Measurements from ENCODE around the gene LHX3.

LHX3 gene

DNA sequence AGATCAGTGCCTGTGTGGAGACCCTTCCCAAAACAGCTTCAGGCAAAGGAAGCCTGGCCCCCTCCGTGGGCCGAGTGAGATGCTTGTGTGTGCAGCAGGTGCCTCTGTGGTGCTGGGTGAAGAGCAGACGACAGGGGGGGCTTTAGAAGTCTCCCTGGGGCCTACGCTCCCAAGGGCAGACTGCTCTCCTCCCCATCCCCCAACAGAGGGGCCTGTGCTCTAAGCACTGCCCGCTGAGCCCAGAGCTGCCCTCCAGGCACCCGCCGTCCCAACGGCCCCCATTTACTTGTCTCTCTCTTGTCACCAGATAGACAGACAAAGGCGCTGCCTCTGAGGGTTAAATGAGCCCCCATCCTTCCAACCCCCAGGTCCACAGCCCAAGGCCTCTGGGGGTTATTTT is 2.7 kb upstream of the LHX3 start:
- no peak for DNase-seq (ENCODE audit: low spot score)

DNA sequence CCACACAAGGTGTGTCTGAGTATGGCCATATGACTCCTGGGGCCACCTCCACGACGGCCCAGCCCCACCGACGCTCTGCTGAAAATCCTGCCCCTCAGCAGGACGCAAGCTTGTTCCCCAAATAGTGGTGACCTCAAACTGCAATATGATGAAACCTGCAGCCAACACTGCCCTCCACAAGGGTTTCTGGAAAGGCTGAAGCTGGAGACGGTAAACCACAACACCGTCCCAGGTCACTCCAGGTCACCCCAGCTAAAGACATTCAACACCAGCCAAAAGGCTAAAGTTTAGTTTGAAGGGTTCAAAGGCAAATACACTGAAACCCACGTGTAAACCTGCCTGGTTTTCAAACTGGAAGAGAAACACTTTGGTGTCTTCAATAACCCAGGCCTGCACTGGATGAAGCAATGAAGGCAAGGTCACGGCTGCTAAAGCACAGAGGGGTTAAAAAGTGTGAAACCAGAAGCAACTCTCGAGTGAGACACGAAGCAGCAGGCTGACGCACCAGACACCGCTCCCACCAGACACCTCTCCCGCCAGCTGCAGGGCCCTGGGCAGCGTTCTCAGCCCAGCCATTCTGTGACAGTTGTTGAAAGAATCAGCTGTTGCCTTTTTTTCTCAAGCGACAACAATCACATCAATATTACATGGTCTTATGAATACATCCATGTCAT is 1.8 kb upstream of the LHX3 start:
- no peak for DNase-seq (ENCODE audit: low spot score)

DNA sequence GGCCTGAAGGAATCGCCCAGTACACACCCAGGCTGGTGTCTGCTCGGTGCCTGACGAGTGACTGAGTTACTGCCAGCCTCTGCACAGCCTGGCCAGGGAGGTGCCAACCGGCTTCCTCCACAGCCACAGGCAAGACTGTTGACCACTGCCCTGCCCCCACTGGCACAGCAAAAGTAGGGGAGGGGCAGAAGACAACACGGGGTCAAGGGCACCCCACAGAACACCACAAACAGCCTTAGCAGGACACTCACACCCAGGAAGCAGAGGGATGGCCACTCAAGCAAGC is 722 bp upstream of the LHX3 start:
- no peak for DNase-seq (ENCODE audit: low spot score)

DNA sequence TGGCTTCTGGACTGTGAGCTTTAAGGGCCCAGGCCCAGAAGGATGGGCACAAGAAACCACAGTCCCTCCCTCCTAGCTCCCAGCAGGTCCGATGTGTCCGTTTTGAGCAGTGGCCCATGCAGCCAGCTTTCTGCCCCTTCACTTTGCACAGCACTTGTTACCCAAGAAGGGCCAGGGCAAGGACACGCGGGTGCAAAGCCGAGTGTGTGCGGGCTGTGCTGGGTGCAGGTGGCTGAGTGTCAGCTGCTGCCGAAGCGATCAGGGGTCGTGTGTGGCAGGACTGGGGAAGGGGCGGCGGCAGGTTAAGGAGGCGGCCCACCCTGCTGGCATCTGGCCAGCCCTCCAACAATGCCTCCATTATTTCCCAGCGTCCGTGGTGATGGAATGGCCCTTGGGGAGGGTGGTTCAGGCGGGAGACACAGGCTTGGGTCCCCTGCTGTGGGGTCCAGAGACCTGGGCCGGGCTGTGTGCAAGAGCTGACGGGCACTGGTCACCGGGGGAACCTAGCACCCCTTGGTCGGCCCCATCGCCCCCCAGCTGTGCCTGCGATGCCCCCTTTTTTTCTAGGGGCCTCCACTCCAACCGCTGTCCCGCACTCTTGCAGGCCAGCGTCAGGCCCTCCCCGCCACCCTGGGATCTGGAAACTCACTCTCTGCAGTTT is 653 bp downstream of the LHX3 start:
- no peak for DNase-seq (ENCODE audit: low spot score)

DNA sequence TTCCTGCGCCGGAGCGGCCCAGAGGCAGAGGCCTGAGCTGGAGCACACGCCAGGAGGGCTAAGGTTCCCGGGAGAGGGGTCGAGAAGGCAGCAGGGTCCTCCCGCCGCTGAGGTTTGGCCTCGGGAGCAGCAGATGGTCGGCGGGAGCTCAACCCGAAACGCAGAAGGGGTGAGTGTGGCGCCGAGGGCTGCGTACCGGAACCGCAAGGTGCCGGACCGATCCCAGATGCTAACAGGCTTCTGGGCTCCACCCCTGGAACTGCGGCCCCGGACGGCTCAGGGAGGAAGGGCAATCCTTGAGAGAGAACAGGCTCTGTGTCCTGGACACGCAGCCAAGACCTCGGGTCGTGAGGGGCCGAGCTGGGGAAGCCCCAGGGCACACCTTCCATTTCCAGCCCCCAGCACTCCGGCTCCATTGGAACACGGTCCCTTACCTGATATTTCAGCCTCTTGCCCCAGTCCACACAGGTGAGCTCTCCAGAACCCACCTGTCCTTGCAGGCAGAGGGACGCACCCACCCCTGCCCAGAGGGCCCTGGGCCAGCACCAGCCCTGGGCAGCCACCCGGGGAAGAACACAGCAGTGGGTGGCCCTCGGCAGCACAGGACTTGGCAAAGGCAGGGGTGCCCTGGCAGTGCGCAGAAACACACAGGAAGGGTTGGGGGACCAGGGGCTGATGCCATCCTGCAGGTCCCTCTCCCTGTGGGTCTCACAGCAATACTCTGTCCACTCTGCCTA is 1.4 kb downstream of the LHX3 start:
- DNase-seq (ENCODE audit: low spot score): no peak

DNA sequence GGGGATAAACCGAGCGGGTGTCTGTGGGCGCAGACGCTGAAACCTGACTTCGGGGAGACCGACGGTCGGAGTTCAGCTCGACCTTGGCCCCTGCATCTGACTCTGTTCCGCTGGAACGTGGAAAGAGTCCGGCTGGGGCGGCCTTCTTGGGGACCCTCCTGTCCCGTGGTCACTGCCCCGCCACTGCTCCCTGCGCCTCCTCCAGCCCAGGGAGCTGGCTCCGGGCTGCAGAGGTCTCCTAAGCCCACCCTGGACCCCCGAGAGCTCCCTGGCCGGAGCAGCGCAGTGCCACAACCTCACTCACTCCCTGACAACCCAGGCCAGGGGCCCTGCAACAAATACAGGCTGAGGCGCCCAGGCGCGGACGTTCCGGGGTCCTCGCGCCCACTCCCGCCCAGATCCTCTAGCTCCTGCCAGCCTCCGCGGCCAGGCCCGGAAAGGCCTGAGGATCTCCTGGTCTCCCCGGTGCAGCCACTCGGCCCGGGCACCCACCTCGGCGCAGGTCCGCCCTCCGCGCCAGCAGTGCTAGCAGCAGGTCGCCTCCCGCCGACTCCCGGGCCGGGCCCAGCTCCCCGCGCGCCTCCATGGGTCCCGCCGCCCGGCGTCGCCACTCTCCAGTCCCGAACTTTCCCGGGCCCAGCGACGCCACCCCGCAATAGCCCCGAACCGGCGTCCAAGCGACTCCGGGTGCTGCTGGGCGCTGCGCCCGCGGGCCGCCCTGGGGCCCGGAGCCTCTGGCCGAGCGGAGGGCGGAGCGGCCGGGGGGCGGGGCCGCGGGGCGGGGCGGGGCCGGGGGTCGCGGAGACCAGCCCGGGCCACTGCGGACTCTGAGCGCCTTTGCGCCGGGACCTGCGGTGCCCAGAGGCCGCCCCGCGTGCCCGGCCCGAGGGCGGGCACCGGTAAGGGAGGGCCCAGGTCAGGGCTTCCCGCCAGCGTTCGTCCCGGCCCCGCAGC is 2.2 kb downstream of the LHX3 start:
- DNase-seq (ENCODE audit: low spot score): no peak

DNA sequence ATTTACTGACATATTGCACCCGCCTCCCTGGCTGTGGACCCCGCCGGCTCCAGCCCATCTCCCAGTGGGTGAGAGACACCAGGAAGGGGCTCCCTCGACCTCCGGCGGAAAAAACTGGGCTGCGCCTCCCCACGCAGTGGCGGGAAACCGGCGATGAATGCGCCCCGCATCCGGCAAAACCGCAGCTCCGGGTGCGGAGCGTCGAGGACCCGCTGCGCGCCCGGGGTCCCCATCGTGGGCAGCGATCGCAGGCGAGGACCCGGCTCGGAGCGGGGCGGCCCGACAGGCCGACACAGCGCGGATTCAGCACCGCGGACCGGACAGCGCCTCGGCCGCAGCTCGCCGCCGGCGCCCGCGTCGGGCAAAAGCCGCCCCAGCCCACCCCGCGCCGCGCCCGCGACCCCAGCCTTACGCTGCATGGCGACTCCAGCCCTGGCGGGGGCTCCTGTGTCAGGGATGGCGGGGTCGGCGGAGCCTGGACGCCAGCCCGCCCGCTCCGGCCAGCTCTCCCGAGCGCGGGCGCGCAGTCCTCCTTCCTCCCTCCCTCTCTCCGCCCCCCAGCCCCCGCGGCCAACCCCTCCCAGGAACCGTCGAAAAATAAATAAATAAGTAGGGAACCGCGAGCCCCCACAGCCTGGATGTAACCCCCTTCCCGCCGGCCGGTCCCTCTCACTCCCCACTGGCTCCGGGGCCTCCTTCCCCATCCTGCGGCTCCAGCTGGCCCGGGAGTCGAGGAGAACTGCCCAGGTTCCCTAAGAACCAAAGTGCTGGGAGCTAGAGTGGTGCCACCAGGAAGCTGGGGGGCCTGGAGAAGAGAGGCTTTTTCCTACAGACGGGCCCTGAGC is 3.1 kb downstream of the LHX3 start:
- no peak for DNase-seq (ENCODE audit: low spot score)

DNA sequence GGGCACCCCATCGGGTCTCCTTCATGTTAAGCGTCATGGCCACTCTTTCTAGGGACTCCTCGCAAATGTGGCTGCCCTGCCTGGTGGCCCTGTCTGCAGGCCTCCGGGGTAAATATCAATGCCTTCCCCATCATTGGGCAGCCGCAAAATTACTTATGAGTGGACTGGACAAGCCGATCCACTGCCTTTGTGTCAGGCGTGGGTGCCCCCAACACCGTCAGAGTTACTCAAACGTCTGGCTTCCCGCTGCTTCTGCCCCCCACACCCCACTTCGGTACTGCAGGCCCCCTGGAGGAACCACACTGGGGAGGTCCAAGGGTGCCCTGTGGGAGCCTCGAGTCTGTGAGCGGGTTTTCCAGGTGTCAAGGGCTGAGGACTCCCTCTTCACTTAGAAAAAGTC is 3.8 kb downstream of the LHX3 start:
- DNase-seq (ENCODE audit: low spot score): no peak

DNA sequence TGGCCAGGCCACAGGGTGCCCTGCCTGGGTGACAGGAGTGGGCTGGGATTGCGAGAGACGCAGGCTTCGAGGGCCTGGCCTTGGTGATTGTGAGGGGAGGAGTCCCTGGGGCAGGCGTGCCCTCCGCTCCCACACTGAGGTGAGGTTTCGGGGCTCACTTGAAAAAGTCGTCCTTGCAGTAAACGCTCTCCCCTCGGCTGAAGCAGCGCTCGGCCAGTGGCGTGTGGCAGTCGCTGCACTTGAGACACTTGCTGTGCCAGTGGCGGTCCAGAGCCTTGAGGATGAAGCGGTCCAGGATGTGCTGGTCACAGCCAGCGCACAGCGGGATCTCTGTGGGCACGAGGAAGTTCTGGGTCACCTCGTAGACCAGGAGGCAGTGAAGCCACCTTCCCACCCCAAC is 4.5 kb downstream of the LHX3 start:
- no peak for DNase-seq (ENCODE audit: low spot score)

DNA sequence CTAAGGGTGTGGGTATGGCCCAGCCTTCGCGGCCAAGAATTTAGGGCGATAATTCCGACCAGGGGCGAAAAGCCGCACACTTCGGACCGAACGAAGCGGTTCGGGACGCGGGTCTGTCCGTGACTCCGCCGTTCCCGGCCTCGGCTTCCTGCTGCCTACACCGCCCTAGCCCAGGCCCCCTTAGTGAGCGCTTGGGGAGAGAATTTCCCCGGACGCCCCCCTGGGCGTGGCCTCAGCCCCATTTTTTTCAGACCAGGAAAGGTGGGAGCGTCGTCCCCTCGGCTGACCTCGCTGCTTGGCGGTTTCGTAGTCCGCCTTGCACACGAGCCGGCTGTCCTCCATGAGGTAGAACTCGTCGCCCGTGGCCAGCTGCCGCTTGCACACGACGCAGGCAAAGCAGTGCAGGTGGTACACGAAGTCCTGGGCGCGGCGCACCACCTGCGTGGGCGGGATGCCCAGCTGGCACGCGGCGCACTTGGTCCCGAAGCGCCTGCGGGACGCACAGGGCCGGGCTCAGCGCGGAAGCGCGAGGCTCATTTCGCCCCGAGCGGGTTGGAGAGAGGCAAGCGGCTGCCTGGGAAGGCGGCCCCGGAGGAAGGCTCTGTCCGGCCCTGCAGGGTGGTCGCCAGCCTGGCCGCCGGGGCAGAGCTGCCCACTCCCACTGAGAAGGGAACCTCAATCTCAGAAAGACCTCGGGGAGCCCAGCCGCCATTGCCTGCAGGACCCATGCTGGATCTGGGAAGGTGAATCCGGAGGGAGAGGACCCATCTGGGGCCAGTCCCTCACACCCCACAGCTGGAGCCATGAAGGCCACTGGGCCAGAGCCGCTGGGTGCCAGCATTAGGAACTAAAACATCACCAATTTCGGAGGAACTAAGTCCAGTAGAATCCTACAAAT is 5.3 kb downstream of the LHX3 start:
- no peak for DNase-seq (ENCODE audit: low spot score)

DNA sequence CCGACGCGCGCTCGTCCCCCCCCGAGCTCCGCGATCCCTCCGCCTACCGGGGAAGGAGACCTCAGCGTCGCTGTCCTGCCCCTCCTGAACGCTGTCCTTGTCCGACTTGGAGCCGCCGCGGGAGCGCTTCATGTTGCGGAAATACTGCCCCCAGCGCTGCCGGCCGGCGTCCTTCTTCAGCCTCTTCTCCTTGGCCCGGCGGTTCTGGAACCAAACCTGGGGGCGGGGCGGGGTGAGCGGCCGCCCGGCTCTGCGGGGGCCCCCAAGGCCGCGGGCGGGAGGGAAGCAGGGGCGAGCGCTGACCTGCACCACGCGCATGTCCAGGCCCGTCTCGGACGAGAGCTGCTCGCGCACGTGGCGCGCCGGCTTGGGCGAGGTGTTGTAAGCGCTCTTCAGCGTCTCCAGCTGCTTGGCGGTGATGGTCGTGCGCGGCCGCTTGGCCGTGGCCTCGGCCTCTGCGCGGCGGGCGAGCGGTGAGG is 6.3 kb downstream of the LHX3 start:
- no peak for DNase-seq (ENCODE audit: low spot score)

DNA sequence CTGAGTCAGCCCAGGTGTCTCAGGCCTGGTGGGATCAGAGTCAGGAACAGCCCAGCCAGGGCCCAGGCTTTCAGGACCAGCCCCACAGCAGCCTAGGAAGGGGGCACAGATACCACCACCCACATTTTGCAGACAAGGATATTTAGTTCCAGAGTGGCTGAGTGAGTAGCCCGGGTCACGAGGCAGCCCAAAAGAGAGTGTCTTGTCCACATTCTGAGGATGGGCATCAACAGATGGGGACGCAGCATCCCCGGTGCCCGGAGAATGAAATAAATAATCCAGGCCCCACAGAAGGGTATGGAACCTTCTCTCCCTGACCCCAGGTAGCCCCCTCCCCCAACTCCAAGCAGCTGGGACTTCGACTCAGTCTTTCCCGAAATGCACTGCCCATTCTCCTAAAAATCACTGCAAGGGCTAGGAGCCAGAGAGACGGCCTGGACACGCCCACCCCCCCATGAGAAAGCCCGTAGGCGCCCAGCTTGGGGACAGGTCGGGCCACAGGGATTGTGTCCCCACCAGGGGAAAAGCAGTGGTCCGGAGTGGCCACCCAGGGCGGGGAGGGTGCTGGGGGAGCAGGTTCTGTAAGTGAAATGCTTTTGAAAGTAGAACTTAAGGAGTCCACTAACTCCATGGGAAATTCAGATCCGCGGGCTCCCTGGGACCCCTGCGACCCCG is 6.9 kb downstream of the LHX3 start:
- DNase-seq (ENCODE audit: low spot score): no peak

DNA sequence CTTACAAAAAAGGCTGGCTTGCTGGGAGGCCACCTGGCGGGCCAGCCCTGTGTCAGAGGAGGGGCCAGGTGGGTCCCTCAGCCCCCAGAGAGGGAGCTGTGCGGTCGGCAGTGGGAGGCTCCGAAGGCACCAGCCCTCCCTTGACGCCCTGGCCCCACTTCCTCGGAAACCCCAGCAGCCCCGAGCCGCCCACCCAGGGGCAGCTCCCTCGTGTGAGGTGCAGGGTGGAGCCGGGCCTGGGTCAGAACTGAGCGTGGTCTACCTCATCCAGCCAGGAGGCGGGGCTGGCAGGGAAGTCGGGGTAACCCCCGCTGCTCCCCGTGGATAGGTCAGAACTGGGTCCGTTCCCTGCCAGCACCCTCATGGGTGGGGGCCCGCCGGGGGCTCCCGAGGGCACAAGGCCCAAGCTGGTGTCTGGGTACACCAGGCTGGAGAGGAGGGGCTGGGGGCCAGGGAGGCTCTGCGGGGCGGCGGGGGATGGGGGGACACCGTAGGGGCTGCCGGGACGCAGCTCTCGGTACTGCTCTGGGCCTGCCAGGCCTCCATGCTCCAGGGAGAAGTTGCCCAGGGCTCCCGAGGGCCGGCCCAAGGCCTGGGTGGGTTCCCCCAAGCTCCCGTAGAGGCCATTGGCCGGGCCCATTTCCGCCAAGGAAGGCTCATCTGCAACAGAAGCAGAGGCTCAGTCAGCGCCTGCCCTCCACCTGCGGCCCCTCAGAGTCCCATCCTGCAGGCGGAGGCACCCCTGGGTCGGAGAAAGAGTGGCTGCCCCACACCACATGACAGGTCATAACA is 7.6 kb downstream of the LHX3 start:
- DNase-seq (ENCODE audit: low spot score): no peak

DNA sequence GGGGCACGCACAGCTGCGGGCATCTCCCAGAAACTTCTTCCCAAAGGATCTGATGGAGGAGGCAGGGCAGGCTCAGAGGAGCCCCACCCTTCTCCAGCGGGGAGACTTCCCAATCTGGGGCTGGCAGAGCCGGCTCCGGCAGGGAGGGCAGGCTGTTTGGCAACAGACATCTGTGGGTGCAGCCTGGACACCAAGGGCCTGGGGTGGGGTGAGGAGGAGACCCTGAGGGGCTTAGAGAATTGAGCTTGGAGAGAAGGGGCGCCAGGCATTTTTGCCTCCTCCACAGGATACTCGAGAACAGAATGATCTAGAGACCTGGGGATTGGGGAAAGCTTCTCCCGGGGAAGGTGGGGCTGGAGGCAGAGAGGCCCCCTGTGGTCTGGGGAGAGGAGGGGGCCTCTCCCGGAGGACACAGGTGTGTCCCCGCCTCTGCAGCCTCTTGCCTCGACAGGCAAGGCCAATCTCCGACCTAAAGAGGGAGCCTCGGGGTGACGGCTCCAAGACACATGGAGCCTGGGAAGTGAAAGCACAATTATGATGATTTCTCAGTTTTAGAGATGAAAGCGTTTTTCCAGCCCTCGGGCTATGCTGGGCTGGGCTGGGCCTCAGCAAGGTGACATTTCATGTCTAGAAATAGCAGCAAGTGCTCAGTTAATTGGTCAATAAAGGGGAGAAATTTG is 8.4 kb downstream of the LHX3 start:
- no peak for DNase-seq (ENCODE audit: low spot score)

DNA sequence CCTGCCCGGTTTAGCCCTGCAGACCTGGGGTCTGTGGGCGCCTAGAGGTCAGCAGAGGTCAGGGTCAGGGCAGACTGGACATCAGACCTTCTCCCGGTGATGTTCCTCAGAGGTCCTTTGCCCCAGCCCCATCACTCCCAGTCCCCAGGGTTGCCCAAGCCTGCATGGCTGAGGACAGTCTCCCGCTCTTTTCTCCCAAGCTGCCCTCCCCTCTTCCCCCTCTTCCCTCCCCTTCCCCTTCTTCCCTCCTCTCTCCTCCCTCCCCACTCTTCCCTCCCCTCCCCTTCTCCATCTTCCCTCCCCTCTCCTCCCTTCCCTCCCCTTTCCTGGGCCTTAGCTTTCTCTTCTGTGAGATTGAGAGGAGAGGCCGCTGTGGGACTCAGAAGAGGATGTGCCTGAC is 10.4 kb downstream of the LHX3 start:
- DNase-seq (ENCODE audit: low spot score): no peak

DNA sequence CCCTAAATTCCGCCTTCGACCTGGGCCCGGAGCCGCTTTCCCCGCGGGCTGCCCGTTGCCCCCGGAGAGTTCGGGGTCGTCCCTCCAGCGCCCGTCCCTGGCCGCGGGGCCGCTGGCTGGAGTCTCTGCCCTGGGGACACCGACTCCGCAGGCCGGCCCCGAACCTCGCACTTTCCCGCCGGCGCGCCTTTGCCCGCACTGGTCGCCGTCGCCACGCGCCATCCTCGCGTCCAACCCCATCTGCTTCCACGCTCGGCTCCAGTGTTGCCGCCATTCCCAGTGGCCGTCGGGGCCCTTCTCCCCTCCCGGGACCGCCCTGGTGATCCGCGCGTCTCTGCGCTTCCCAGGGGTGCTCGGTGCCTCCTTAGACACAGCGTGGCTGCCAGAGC is 11.0 kb downstream of the LHX3 start:
- no peak for DNase-seq (ENCODE audit: low spot score)

DNA sequence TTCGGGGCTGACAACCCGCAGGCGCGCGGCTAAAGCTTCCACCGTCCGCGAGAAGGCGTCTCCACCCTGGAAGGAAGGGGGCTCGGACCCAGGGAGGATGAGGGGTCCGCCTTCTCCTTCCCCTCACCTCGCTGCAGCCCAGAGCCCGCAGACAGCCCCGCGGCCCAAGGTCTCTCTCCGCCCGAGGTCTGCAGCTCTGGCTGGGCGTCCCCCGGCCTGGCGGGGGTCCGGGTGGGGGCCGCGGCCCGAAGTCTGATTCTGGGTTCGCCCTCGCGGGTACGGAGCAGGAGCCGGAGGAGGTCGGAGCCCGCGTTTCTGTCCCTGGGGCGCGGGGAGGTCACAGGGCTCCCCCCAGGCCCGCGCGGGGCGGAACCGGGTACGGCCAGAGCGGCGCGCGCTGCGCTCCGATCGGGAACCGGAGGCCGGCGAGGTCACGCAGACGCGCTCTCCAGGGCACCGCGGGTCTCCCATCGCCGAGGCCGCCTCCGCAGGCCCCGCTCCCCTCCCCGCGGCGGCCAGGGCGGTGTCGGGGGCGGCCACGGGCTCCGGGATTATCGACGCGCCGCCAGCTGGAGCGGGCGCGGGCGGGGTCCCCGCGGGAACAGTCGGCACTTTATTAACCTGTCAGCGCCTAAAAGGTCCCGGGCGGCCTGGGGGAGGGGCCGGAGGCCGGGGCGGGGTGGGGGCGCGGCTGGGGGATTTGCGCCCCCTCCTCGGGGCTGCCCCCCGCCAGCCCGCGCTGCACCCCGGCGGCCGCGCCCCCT is 11.6 kb downstream of the LHX3 start:
- no peak for DNase-seq (ENCODE audit: low spot score)

Data from putamen (tissue), 1 donor.